Skin epidermis (tissue), 12 donors: ENCODE results near the gene PARP12.

Experiments
- H3K27ac ChIP-seq, 21 experiments: fragments of 200-600 bp; sonication (generic) in 11 of 21; one replicate each; pipeline ENCODE4 v1.5.0; 2020; ENCODE audit warnings: mild to moderate bottlenecking in 3 of 21, inconsistent platforms in 2 of 21, moderate library complexity in 2 of 21
- H3K4me3 ChIP-seq, 7 experiments: fragments of 200-600 bp; sonication (generic) in 2 of 7; one replicate each; pipeline ENCODE4 v1.5.0; 2020; ENCODE audit warnings: inconsistent platforms in 2 of 7, mild to moderate bottlenecking in 2 of 7, moderate library complexity in 1 of 7

Gene PARP12

GRCh38 chr7:140000666-140001268, 62.0 kb downstream of the PARP12 start:
- H3K27ac ChIP-seq, result no peak overlapping the region

GRCh38 chr7:139999516-139999915, 63.2 kb downstream of the PARP12 start:
- Histone ChIP-seq H3K4me3 (no peak overlapping the region), H3K27ac (no peak overlapping the region)

More at GRCh38 chr7:140000666-140001268, 62.0 kb downstream of the PARP12 start:
- H3K4me3 ChIP-seq, result no peak overlapping the region

DNA sequence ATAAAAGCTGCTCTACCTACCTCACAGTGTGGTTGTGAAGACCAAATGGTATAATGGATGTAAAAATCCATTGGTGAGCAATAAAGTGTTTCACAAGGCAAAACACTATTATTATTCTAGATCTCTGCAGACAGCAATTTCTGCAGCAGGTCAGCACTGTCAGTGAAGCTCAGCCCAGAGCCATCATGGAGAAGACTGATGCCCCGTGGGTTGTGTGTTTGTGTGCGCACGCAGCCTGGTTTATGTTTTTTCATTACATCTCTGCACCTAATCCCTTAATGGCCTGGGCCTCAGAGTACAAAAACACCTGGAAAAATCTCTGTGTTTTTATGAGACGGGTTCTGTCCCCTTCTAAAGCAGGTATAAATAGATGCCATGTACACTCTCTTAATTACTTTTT, 64.2 kb downstream of the PARP12 start:
- Histone ChIP-seq H3K27ac (no peak overlapping the region), H3K4me3 (no peak overlapping the region)

DNA sequence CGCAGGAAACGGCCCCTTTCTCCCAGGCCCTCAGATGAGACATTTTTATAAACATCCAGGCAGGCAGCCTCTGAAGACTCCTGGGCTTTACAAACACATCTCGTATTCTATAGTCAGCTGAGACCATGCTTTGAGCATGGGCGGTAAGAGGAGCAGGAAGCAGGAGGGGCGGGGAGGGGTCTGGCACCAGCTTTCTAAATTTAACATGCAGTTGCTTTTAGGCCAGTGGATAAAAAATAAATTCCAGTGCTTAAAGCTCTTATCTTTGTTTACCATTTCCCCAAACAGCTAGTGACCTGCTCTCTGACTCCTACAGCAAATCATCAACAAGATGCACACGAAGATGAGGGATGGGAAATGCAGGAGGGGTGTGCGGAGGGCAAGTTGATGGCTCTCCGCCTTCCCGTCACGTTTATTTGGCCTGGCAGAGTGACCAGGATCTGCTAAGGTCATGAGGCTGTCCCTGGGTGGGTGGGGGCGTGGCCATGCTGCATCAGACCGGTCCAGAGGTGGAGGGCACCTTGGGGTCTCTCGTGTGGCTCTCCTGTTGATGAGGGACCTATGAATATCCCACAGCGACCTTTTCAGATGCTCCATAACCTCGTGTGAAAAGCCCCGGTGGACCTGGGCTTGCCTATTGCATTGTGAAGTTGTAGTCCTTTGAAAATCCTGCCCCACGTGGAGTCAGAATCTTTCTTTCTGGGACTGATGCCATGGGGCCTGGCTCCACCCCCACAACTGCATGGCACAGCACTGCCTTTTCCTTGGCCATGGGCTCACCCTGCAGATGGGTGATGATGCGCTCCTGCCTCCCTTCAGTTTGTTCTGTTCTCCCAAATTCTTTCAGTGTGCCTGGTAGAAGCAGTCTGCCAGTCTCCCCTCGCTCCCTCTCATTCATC, 67.5 kb downstream of the PARP12 start:
- H3K4me3 ChIP-seq, result no peak overlapping the region
- H3K27ac ChIP-seq, result no peak overlapping the region

GRCh38 chr7:139994356-139994755, 68.4 kb downstream of the PARP12 start:
- Histone ChIP-seq H3K4me3 (no peak overlapping the region), H3K27ac (no peak overlapping the region)

- Histone ChIP-seq H3K27ac (no peak overlapping the region), H3K4me3 (no peak overlapping the region)
Measured at GRCh38 chr7:139993592-139993991, 69.2 kb downstream of the PARP12 start.

DNA sequence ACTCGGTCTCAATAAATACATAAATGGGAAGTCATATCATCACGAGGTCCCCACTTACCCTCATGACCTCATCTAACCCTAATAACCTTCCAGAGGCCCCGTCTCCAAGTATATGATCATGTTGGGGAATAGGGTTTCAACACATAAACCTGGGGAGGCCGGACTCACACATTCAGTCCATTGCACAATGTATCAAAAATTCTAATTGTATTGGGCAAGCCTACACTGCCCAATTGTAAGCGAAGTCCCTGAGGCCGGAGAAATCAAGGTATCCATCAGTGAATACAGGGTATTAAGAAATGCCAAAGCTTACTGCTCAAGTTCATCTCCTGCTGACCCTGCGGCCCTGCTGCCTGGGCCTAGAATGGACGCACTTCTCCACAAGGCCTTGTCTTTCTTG, 69.6 kb downstream of the PARP12 start:
- no peak overlapping the region for H3K27ac ChIP-seq
- H3K4me3 ChIP-seq, result no peak overlapping the region

GRCh38 chr7:139992353-139993044, 70.3 kb downstream of the PARP12 start:
- Histone ChIP-seq H3K27ac (no peak overlapping the region), H3K4me3 (no peak overlapping the region)

DNA sequence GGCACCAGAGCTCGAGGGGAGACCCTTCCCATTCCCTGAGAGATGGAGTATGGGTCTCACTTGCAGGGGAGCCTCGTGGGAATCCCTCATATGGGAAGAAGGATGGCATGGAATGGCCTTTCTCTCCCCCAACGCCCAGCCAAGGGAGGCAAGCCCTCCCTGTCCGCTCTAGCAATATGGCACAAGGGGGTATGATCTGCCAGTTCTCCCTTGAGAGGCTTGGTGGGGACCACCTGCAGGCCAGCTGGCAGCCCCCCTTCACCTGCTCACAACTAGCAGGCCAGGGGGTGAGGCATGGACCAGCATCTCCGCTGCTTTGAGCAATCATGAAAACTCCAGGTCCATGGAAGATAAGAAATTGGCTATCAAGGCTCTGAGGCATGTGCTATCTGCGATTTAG, 70.8 kb downstream of the PARP12 start:
- Histone ChIP-seq H3K27ac (no peak overlapping the region), H3K4me3 (no peak overlapping the region)

- no peak overlapping the region for H3K4me3 ChIP-seq
- H3K27ac ChIP-seq, result no peak overlapping the region
Measured at GRCh38 chr7:139991269-139991666, 71.5 kb downstream of the PARP12 start.

DNA sequence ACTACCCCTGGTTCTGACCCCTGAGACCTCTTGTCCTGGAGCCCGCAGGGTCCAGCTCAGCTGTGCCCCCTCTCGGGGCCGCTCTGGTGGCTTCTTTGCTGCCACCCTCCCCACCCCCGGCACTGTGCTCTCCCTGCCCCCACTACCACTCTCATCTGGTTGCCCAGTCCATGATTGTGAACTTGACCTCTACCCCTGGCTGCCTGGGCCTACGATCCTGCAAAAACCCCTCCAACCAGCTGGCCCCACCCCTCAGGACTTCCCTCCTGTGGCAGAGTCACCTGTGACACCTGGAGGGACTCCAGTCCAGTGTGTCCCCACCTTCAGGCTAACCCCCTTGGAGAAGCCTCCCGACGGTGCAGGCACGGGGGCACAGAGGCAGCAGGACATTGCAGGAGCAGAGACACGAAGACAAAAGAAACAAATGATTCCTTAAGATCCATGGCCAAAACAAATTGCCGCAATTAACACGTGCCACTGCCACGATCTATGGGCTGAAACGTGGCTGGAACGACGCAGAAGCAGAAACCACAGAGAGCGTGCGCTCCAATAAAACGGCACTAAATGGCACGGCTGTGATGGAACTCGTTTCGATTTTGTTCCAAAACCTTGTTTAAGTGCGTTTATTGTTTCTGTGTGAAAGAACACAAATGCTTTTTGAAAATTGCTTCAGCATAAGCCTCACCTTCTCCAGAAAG, 72.0 kb downstream of the PARP12 start:
- no peak overlapping the region for H3K4me3 ChIP-seq
- no peak overlapping the region for H3K27ac ChIP-seq

- Histone ChIP-seq H3K27ac (no peak overlapping the region), H3K4me3 (no peak overlapping the region)
Measured at GRCh38 chr7:139990142-139990535, 72.6 kb downstream of the PARP12 start.

GRCh38 chr7:139989366-139990141, 73.2 kb downstream of the PARP12 start:
- no peak overlapping the region for H3K4me3 ChIP-seq

GRCh38 chr7:139987691-139988516, 74.8 kb downstream of the PARP12 start:
- H3K27ac ChIP-seq, result no peak overlapping the region
- no peak overlapping the region for H3K4me3 ChIP-seq

More at GRCh38 chr7:139989366-139990141, 73.2 kb downstream of the PARP12 start:
- no peak overlapping the region for H3K27ac ChIP-seq

GRCh38 chr7:139985811-139986210, 76.9 kb downstream of the PARP12 start:
- Histone ChIP-seq H3K27ac (no peak overlapping the region), H3K4me3 (no peak overlapping the region)

GRCh38 chr7:139984642-139985539, 77.9 kb downstream of the PARP12 start:
- H3K4me3 ChIP-seq, result no peak overlapping the region

More at GRCh38 chr7:139984642-139985539, 77.9 kb downstream of the PARP12 start:
- H3K27ac ChIP-seq, result no peak overlapping the region
